ENCODE measurements around the gene ZNF554. TPM values are rescaled to one million over a fixed set of nuclear protein-coding genes. Genes with fewer than 3 reads are reported as not detected.
"Not testable (repeated sequence)": the region's sequence is repeated elsewhere in the genome, so short reads cannot be mapped to it uniquely, and the experiment has no call there.

ZNF554 gene
- polyA plus RNA-seq, 1 donor = 11.1 TPM

DNA sequence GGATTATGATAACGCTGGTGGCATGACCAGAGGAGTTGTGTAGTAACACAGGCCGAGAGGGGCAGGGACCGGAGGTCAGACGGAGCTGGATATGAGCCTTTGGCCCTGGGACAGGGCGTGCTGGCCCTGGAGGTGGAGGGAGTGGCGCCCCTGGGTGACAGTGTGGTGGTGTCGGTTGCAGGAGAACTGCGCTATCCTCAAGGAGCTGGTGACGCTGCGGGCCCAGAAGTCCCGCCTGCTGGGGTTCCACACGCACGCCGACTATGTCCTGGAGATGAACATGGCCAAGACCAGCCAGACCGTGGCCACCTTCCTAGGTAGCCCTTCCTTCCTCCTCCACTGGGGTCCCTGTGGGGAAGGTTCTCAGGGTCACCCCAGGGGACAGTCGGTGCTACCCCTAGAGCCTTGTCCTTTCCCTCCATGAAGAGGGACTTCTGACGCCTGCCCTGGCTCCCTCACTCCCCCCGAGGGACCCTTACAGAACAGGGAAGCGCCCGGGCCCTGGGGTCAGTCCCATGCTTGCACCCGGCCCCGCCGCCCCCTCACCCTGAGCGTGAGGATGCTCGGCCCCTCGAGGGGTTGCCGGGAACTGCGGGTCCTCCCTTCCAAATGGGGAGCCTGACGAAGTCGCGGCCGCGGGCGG lies 12.8 kb upstream of the ZNF554 start:
- DNase-seq = no peak

DNA sequence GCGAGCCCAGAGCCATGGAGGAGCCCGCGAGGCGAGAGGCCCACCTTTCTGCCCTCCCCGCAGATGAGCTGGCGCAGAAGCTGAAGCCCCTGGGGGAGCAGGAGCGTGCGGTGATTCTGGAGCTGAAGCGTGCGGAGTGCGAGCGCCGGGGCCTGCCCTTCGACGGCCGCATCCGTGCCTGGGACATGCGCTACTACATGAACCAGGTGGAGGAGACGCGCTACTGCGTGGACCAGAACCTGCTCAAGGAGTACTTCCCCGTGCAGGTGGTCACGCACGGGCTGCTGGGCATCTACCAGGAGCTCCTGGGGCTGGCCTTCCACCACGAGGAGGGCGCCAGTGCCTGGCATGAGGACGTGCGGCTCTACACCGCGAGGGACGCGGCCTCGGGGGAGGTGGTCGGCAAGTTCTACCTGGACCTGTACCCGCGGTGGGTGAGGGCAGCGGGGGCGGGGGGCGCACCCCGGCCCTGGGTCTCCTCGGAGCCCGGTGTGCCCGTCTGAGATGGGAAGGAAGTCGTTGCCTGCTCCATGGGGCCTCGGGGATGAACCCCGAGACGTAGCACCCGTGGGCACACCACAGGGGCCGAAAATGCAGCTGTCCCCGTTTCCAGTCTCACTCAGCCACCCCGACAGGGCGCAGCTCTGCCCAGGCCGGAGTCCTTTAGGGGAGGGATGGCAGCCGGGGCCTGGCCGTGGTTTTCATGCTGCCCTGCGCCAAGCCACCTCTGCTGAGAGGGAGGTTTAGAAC lies 12.1 kb upstream of the ZNF554 start:
- DNase-seq = no peak

DNA sequence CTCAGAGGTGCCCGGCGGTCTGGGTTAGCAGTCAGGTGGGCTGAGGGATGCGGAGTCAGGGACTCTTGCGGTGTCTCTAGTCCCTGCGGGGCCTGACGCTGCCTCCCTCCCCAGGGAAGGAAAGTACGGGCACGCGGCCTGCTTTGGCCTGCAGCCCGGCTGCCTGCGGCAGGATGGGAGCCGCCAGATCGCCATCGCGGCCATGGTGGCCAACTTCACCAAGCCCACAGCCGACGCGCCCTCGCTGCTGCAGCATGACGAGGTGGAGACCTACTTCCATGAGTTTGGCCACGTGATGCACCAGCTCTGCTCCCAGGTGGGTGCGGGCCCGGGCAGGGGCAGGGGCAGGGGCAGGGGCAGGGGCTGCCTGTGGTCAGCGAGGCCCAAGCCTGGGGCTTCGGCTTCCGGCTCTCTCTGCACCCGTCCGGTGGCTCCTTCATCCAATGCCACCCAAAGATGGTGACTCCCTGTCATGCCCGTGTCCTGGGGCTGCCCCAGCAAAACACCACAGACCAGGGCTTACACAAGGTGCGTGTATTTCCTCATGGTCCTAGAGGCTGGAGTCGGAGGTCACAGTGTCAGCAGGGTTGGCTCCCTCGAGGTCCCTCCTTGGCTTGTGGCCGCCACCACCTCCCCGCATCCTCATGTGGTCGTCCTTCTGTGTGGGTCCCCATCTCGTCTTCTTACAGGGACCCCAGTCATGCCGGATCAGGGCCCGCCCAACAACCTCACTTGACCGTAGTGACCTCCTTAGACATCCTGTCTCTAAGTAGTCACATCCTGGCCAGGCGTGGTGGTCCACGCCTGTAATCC lies 11.3 kb upstream of the ZNF554 start:
- DNase-seq = no peak

DNA sequence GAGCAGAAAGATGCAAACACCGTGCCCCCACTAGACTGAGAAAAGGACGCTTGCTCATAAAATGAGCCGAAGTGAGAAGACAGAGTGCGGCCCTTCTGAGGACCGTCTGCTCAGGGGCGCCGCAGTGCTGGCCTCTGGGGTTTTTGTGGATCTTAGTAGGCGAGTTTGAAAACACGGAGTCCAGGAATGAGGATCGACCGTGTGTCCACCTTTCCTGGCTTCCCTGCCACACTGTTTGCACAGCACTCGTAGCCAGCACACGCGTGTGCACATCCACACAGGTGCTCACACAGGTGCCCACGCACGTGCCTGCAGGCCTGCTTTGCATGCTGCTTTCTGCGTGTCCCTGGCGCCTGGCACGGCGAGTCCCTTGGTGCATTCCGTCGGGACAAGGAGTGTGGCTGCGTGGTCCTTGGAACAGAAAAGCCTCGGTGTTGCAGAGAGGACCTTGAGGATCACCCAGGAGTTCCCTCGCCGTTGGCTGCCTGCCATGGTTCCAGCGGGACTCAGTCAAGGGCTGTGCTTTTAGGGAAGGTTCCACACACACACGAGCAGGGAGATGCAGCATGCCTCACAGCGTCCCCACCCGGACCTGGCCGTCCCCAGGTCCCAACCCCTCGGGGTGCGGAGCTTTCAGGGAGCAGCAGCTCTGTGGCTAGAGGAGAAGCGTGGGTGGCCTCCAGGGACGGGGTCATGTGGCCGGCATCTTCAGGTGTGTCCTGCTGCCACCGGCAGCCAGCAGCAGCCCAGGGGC lies 10.1 kb upstream of the ZNF554 start:
- no peak for DNase-seq

DNA sequence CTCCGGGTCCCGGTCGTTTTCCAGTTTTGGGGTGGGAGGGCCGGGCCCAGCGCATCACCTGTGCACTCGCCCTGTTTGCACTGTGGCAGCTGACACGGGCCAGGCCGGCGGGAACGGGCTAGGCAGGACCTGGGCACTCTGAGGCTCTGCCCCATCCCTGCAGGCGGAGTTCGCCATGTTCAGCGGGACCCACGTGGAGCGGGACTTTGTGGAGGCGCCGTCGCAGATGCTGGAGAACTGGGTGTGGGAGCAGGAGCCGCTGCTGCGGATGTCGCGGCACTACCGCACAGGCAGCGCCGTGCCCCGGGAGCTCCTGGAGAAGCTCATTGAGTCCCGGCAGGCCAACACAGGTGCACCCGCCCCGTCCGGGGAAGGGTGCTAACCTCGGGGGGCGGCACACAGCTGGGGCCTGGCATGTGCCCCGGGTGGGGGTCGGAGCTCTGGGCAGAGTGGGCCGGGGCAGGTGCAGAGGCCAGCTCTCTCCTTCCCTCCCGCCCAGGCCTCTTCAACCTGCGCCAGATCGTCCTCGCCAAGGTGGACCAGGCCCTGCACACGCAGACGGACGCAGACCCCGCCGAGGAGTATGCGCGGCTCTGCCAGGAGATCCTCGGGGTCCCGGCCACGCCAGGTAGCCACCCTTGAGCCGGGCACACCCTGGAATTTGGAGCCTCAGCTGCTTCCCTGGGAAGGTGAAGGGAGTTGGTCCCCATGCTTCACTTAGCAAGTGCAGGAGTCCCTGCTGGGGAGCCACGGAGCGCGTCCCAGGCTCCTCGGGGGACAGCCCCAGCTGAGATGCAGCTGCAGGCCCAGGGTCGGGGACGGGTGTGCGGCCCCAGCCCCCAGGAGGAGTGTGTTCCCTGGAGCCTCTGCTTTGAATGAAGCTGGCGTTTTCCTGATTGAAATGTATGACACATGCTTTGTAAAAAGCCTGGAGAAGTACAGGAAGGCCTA lies 9.3 kb upstream of the ZNF554 start:
- DNase-seq = no peak

DNA sequence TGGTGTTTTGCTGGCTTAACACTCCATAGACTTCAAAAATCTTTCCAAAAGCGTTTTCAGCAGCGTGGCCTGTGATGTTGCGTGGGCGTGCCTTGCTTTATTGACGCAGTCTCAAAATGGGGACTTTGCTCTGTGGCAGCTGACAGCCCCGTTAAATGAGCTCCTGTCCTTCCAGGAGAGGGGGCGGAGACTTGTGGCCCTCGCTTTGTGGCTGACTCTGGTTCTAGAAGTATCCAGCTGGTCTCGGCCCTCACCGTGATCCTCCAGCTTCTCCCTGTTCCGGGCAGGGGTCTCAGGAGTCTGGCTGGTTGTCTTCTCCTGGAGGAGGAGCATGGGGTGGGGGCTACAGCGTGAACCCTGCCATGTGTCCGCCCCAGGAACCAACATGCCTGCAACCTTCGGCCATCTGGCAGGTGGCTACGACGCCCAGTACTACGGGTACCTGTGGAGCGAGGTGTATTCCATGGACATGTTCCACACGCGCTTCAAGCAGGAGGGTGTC lies 8.4 kb upstream of the ZNF554 start:
- DNase-seq = no peak

DNA sequence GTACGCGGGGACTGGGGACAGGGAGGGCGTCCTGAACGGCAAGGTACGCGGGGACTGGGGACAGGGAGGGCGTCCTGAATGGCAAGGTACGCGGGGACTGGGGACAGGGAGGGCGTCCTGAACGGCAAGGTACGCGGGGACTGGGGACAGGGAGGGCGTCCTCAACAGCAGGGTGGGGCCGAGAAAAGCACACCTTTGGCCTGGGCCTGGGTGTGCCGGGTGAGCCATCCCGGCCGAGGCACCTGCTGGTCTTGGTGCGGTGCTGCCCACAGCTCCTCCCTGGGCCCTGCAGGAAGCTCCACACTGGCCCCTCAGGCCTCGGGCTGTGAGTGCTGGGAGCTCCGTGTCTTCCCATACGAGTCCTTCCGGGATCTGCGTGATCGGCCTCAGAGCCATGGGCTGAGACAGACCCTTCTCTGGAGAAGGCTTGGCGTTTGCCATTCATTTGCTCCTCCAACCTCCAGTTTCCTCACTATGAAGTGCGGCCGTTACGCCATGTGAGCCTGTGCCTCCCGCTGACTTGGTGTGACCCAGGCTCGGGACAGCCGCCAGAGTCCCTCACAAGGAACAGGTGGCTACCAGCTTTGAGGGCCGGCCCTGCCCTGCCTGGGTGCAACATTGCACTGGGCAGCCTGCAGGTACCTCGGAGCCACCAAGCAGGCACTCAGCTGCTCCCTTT lies 7.8 kb upstream of the ZNF554 start:
- no peak for DNase-seq

DNA sequence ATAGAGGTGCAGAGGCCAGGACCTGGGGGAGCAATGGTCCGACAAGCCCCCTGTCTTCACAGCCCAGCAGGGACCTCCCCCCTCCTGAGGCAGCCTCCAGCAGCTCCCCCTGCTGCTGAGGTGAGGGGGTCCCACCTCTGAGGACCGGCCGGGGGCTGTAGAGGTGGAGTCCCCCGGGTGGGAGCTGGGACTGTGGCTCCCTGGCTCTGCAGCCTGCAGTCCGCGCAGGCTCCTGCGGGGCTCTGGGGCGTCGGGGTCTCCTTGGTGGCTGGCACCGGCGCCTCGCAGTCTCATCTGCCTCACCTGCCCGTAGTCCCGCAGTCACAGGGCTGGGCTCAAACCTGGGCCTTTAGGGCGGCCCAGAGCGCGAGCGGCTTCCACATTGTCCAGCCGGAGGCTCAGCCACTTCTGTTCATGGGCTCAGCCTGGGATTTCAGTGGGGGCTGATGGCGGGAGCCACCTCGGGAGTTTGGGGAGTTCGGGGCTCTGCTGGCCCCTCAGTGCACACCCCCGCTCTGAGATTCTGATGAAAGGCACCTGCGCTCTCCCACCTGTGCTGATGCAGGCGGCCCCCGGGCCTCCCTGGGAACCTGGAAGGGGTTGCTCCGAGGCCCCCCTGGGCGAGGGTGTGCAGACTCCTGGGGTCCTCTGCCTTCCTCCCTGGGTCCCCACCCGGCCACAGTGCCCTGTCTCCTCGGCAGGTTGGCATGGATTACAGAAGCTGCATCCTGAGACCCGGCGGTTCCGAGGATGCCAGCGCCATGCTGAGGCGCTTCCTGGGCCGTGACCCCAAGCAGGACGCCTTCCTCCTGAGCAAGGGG lies 7.0 kb upstream of the ZNF554 start:
- no peak for DNase-seq

DNA sequence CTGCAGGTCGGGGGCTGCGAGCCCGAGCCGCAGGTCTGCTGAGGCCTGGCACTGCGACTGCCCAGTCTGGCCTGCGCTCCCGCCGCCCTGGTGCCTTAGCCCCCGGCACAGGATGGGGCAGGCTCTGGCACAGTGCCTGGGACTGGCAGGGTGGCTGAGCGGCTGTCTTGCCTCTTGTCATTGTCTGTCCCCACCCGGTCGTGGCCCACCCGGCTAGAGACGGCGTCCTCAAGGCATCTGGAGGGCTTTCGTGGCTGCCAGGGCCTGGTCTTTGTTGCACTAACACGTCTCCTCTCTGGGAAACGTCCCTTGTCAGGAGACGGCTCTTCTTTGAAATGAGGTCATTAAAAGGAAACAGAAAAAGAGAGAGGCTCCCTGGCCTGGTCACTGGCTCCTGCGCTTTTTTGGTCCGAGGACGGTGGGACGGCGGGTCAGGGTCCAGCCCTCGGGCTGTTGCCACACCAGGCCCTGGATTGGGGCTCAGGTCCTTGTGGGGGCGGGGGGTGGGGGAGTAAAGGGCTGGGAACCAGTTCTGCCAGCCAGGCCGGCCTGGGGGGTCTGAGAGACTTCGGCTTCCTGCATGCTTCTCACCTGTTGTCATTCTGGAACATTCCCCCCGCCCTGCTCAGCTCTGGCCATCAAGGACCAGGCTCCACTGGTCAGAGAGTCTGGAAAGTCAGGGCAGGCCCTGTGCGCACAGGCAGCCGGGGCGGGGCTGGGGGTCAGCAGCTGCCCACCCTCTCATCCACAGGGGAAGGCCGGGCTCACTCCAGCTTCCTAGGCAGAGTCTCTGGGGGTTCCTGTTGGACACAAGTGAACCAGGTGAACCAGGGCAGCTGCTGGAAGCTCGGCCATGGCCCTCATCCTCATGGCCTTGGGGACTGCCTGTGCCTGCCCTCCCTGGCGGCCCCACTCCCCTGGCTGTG lies 6.2 kb upstream of the ZNF554 start:
- DNase-seq = no peak

DNA sequence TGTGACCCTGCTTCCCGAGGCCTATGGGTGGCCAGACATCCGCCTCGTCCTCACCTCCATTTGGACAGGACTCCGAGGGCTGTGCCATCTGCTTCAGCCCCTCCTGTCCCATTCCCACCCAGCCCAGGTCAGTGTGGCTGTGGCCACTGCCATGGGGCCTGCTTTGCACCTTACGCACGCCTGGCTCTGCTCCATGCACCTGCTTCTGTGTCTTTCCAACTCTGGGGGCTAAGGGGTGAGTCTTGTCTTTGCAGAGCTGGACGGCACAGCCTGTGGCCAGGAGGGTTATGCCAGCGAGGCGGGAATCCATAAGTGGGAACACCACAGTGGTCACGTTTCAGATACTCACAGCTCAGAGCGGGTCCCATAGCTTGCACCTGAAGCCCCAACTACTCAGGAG lies 5.2 kb upstream of the ZNF554 start:
- DNase-seq = no peak

DNA sequence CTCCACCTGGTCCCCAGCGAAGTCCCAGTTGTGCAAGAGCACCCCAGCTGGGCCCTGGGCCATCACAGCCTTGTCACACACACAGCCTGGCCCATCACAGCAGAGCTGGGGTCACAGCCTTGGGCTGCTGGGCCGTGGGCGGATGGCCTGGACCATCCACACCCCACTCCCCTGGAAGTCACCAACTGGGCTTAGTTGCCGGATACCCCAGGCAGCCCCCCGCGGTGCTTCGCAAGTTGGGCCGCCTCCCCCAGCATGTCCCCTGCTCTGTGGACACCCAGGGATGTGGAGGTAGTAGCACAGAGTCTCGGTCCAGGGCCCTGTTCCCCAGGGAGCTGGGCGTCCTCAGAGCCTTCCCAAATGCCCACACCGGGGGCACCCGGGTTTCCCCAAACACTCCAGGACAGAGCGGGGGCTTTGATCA lies 4.5 kb upstream of the ZNF554 start:
- no peak for DNase-seq

DNA sequence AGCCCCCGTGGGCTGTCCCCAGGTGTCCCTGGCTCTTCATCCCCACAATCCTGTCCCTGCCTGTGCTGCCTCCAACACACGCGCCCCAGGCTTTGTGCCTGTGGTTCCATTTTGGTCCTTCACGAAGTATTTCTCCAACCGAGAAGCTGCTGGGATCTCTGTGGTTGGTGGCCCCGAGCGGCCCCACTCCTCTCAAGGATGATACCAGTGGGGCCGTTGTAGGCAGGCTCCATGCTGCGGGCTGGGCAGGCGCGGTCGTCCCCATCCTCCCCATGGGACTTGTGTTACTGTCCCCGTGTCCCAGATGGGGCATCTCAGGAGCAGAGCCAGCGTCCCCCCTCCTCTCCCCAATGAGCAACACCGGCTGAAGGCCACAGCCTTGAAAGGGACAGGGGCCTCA lies 3.7 kb upstream of the ZNF554 start:
- no peak for DNase-seq

DNA sequence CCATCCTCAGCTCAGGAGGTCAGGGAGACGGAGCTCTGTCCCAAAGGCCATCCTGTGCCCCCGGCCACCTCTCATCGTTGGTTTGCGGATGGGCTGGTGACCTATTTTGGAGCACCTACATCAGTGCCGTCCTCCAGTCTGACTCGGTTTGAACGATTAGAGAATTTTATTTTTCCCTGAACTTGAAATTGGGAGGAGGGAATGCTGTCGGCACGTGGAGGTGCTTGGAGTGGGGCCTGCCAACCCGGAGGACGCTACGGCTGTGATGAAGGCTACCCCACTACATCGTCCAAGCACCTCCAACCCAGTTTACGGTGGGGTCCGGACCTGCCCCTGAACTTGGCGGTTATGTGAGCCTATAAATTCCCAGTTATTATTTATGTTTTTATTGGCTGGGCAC lies 3.0 kb upstream of the ZNF554 start:
- no peak for DNase-seq

DNA sequence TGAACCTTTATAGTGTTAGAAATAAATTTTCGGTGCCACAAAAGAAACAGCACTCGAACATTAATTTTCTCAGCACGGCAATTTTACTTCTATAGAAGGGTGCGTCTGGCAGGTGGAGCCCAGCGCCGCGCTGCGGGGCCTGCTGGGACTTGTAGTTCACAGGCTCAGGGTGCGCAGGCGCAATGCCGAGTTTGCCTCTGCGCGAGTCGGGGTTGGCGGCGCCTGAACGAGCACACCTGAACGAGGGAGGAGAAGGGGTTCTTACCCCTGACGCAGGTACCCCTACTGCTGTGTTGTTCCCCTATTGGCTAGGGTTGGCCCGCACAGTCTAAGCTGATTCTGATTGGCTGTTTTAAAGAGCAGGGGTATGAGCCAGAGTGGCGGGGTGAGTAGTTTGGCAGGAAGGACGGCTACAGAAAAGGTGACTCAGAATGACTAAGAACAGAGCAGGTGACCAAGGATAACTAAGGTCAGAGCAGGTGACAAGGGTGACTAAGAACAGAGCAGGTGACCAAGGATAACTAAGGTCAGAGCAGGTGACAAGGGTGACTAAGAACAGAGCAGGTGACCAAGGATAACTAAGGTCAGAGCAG lies 2.3 kb upstream of the ZNF554 start:
- not testable (repeated sequence) for DNase-seq

DNA sequence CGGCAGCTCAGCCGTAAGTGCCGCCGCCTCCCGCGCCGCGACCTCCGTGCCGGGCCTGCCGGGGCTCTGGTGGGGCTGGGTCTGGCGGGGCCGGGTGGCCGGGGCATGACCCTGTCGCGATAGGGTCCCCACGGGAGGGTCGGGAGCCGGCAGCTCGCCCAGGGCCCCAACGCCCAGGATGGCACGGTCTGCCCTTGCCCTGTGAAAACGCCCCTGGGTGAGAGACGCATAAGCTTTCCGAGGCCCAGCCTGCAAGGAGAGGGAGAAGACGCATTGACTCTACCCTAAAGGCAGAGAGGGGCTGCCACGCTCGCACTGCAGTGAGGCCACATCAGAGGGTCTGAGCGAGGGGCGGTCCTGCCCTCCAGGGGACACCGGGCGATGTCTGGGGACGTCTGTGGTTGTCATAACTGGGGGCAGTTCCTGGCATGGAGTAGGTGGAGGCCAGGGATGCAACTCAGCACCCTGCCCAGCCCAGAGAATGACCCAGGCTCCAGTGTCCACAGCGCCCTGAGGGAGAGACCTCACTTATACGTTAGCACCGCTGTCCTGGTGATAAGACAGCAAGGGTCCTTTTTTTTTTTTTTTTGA lies 539 bp downstream of the ZNF554 start:
- DNase-seq = peak; percentile 4

DNA sequence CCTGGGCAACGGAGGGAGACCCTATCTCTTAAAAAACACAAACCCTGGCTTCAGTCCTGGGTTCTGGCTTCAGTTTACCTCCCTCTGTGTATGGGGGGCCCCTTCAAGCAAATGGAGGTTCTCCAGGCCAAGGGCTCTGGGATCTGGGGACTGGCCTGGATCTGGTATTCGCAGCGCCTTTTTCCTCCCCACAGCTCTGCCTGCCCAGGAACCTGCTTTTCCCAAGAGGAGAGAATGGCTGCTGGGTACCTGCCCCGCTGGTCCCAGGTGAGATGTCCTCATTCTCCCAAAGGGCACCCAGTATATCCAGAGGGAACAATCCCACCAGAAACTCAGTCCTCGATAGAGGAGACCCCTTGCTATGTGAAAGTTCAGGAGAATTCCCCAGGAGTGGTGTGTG lies 3.2 kb downstream of the ZNF554 start:
- DNase-seq = no peak

DNA sequence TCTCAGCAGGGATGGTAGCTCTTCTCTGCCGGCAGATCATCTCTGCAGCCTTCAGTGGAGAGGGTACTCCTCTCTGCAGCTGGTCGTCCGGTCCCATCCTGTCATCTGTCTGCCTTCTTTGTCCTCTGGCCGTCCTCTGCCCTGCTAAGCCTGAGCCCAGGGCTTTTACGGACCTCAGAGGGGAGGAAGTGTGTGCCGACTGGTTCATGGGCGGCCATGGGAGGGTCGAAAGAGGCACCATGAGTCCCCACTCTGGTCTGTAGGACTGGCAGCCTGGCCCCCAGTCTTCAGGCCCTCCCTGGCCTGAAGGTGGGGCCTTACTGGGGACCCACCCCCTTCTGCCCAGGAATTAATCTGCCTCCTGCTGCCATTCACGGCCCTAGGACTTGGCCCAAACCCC lies 4.0 kb downstream of the ZNF554 start:
- DNase-seq = no peak

DNA sequence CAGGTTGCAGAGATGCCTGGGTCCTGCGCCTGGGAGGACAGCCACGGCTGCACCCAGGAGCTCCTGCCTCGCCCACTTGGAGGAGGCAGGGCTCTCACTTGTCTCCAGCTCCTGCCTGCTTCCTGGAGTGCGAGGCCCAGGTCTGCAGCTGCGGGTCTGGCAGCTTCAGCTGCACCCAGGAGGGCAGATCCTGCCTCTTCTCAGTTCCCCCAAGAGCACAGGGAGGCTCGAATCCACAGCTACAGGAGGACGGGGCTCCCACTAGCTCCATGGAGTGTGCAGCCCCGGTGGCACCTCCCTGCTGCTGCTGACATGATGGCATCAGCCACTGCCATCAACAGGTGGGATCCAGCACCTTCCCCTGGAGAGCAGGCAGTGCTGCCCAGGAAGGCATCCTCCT lies 4.5 kb downstream of the ZNF554 start:
- no peak for DNase-seq
